GM18508 (cell line): ENCODE measurements around the gene TRIM14.
"Not testable (repeated sequence)": the region's sequence is repeated elsewhere in the genome, so short reads cannot be mapped to it uniquely, and the experiment has no call there.

Experiments
- ATAC-seq: cut with Tn5 transposase; IDR thresholded peaks from one replicate; pipeline ENCODE4 v1.9.1; 2021; ENCODE audit warnings: moderate number of reproducible peaks; ENCODE audit not compliant: insufficient read depth, unreplicated experiment

The TRIM14 gene

DNA sequence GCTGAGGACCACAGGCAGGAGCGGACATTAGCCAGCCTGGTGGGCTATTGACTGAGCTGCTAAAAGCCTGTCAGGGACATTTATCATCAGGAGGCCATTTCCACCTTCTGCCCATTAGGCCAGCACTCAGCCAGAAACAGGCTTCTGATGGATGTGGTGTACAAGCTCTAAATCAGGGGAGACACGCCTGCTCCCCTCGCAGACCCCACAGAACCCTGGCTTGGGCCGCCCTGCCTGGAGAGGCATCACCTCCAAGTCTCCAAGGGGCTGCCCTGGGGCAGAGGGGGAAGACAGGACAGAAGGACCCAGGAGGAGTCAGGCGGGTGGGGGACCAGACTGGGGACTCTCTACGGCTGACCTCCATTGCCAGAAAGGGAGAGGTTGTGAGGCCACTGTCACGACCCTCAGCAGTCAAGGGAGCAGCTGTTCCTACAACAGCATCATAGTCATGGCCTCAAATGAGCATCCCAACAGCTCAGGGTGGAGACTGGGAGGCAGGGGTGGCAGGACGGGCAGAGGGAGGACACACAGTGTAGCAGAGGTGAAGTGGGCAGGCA lies 24.0 kb upstream of the TRIM14 start:
- no peak for ATAC-seq

DNA sequence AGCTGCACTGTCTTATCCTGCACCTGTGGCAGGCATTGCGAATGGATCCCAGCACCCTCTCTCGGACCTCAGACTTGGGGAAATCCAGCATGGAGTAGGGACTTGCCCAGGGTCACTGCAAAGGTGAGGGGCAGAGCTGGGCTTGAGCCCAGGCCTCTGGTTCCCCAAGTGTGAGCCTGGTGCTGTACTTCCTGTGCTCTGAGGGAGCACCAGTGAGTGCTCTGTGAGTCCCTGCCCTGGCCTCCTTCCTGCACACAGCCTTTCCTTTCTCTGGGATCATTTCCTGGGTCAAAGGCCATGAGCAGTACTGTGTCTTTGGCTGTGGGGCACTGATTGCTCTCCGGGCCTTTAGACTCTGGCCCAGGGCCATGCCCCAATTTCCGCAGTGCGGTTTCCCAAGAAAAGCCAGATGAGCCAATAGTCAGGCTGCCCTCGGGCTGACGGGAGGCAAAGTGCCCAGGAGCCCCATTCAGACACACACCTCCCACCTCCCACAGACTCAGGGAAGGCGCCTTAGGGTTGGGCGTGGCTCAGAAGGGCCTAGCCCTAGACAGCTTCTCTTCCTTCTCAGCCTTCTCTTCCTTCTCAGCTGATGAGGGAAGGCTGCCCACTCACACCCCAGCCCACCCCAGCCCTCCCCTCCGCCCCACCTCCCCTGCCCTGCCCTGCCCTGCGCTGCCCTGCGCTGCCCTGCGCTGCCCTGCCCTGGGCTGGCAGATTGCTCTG lies 23.3 kb upstream of the TRIM14 start:
- no peak for ATAC-seq

GRCh38 chr9:98140503-98140902 lies 21.5 kb upstream of the TRIM14 start:
- no peak for ATAC-seq

- no peak for ATAC-seq
Measured at GRCh38 chr9:98136489-98136888, 17.5 kb upstream of the TRIM14 start.

GRCh38 chr9:98135938-98136337 lies 16.9 kb upstream of the TRIM14 start:
- no peak for ATAC-seq

GRCh38 chr9:98135558-98135934 lies 16.5 kb upstream of the TRIM14 start:
- ATAC-seq: no peak

DNA sequence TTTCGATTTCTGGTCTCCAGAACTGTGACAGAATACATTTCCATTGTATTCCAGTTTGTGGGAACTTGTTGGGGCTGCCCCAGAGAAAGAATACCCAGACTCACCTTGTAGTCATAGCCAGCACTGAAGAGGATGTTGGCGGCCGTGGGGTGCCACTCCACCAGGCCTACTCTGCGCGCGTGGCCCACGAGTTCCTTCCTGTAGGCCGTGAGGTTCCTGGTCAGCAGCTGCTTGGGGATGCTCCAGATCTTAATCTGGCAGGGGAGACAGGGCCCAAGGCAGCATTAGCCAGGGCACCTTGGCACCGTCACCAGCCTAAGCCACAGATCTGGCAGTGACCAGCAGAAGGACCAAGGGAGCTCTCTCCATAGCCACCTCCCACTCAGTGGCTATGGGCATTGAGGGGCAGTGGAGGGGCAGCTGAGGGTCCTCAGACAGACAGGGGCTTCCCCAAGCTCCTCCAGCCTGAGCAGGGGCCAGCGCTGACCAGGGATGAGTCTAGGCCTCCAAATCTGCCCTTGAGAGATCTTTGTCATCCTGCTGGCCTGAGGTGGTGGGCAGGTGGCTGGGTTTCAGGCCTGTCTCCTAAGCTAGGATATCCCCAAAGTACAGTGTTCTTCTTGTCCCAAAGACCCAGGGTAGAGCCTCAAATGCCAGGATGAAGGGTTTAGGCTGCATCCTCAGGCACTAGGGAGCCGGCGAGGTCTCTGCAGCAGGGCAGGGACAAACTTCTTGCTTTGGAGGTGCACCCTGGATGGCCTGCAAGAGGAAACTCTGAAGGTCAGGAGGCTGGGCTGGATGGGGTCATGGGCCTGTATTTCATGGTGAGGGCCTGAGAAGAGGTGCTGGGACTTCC lies 15.9 kb upstream of the TRIM14 start:
- ATAC-seq: no peak

- no peak for ATAC-seq
Measured at GRCh38 chr9:98132806-98133631, 14.0 kb upstream of the TRIM14 start.

GRCh38 chr9:98132158-98132557 lies 13.1 kb upstream of the TRIM14 start:
- ATAC-seq: no peak

- no peak for ATAC-seq
Measured at GRCh38 chr9:98130576-98131228, 11.7 kb upstream of the TRIM14 start.

DNA sequence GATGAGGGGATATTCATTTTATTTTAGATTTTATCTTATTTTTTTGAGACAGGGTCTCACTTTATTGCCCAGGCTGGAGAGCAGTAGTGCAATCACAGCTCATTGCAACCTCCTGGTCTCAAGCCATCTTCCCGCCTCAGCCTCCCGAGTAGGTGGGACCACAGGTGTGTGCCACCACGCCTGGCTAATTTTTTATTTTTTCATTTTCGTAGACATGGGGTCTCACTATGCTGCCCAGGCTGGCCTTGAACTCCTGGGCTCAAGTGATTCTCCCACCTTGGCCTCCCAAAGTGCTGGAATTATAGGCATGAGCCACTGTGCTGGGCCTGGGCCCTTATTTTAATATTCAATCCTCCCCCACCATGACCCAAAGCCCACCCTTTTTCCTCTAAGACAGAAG lies 11.0 kb upstream of the TRIM14 start:
- not testable (repeated sequence) for ATAC-seq

- peak; percentile 75 for ATAC-seq
Measured at GRCh38 chr9:98129451-98129881, 10.4 kb upstream of the TRIM14 start.

DNA sequence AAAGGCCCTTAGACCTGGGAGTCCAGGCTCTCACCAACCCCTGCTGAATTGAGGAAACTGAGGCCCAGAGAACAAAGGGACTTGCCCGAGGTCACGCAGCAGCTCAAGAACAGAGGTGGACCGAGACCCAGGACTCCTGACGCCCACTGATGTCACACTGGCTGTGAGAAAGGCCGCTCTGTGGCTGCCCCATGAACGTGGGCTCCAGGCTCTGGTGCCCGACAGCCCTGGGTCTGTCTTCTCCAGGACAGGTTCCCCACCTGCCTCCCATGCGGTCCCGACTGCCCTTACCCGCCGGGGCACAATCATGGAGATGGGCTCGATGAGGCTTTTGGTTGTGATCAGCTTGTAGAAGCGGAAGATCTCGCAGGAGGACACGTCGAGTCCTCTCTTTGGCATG lies 9.3 kb upstream of the TRIM14 start:
- no peak for ATAC-seq

GRCh38 chr9:98127226-98127625 lies 8.2 kb upstream of the TRIM14 start:
- ATAC-seq: no peak

DNA sequence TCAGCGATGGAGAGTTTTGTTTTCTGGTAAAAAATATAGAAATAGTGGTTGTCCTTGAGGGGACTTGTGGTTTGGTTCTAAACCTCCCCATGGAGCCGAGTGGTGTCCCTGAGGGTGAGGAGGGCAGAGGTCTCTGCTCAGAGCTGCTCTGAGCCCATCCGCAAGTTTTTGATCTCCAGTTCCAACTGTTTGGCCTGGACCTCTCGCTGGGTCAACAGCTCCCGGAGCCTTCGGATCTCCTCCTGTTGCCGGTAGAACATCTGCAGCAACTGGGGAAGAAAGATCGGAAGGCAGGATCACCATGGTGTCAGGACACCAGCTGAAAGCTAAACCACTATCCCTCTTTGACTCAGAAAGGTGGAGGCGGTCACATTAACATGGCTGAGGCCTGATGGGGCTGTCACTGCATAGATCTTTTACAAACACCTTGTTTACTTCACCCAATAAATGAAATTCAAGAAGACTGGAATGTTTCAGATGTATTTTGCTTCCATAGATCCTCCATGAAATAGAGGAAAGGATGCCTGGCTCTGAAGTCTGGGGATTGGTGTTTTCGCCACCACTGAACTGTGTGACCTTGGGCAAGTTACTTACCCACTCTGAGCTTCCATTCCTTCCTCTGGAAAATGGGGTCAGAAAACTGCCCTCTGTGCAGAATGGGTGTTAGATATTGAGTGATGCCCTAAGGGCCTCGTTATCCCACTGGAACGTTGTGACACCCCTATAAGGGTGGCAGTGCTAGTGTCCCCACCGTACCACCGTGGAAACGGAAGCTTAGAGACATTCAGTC lies 5.8 kb upstream of the TRIM14 start:
- ATAC-seq: no peak

DNA sequence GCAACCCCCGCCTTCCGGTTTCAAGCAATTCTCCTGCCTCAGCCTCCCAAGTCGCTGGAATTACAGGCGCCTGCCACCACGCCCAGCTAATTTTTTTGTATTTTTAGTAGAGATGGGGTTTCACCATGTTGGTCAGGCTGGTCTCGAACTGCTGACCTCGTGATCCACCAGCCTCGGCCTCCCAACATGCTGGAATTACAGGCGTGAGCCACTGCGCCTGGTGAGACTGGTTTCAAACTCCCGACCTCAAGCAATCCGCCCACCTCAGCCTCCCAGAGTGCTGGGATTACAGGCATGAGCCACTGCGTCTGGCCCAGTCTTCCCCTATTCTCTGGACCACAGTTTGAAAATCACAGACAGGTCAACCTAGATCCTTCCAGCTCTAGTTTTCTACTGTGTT lies 5.1 kb upstream of the TRIM14 start:
- not testable (repeated sequence) for ATAC-seq

DNA sequence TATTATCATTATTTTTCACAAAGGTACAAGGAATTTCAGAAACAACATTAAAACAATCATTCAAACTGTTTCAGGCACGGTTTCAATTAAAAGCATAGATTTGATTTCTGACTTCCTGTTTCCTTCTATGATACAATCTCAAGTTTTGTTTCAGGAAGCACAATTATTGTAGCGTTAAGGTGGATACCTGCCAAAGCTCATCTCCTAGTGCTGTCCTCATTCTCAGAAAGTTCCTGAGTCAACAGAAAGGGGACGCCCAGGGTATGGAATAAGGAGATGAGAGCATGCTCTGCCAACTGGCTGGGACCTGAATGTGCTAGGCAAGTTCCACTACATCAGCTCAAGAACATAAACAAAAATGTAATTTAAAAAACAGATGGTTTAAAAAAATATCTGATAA lies 2.0 kb upstream of the TRIM14 start:
- no peak for ATAC-seq

GRCh38 chr9:98120476-98120875 lies 1.5 kb upstream of the TRIM14 start:
- no peak for ATAC-seq

- no peak for ATAC-seq
Measured at GRCh38 chr9:98117984-98118639, 910 bp downstream of the TRIM14 start.
